Stimulated activated naive CD8-positive, alpha-beta T cell treated with anti-CD3 and anti-CD28 coated beads, Interleukin-15, amount 100 ng/mL, for 72 hours (primary cell): ENCODE data around the gene MYORG.
"Not testable (repeated sequence)": the region's sequence is repeated elsewhere in the genome, so short reads cannot be mapped to it uniquely, and the experiment has no call there.

Experiments
- ATAC-seq: fragments of 150-1000 bp; cut with Tn5 transposase; 2 replicates; pipeline ENCODE4 v1.10.0; 2021; ENCODE audit warnings: mild to moderate bottlenecking, moderate library complexity
- DNase-seq, 2 donors: peaks; one replicate each; pipeline ENCODE4 v3.0.0; 2021 to 2022
- H3K27ac Mint-ChIP-seq, 2 donors: one replicate each; pipeline ENCODE4 v1.8.0; 2022; ENCODE audit warnings: mild to moderate bottlenecking in 2 of 2, mixed read lengths in 2 of 2, moderate library complexity in 2 of 2
- H3K27me3 Mint-ChIP-seq: one replicate; pipeline ENCODE4 v1.8.0; 2022; ENCODE audit warnings: mixed read lengths
- H3K4me1 Mint-ChIP-seq: one replicate; pipeline ENCODE4 v1.8.0; 2022; ENCODE audit warnings: mild to moderate bottlenecking, mixed read lengths
- H3K4me3 Mint-ChIP-seq, 2 donors: one replicate each; pipeline ENCODE4 v1.8.0; 2022; ENCODE audit warnings: mild to moderate bottlenecking in 2 of 2, mixed read lengths in 2 of 2, moderate library complexity in 1 of 2
- H3K9me3 Mint-ChIP-seq, 2 donors: one replicate each; pipeline ENCODE4 v1.8.0; 2022; ENCODE audit warnings: mixed read lengths in 2 of 2

The MYORG gene

DNA sequence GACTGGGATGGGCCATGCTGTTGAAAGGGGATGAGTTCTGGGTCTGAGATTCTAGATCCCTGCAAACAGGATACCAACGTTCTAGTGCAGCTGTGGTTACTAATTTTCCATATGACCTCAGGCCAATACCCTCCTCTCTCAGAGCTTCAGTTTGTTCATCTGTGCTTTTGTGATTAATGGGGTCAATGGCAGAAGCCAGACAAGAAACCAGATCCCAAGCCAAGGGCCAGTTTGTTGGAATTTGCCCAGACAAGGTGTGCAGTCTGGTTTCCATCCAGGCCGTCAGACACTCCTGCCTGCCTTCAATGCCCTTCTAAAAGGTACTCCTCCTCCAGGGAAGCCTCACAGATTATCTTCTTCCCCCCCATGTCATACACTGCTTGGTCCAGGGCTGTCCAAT is 11.4 kb downstream of the MYORG start:
- H3K9me3 Mint-ChIP-seq: peaks cover 10 to 16% of the 10 kb centered on the region in 2 donors
- no peaks in the 10 kb centered on the region for H3K27me3 Mint-ChIP-seq
- DNase-seq (no peak), ATAC-seq (no peak)
- no peak overlapping the region for H3K27ac Mint-ChIP-seq
- no peak overlapping the region for H3K4me3 Mint-ChIP-seq
- peaks cover 17% of the 10 kb centered on the region for H3K4me1 Mint-ChIP-seq

GRCh38 chr9:34363619-34364351 is 12.9 kb downstream of the MYORG start:
- H3K4me3 Mint-ChIP-seq: peak overlapping the region in 1 of 2 donors; percentile 29
- ATAC-seq: peak; percentile 40

DNA sequence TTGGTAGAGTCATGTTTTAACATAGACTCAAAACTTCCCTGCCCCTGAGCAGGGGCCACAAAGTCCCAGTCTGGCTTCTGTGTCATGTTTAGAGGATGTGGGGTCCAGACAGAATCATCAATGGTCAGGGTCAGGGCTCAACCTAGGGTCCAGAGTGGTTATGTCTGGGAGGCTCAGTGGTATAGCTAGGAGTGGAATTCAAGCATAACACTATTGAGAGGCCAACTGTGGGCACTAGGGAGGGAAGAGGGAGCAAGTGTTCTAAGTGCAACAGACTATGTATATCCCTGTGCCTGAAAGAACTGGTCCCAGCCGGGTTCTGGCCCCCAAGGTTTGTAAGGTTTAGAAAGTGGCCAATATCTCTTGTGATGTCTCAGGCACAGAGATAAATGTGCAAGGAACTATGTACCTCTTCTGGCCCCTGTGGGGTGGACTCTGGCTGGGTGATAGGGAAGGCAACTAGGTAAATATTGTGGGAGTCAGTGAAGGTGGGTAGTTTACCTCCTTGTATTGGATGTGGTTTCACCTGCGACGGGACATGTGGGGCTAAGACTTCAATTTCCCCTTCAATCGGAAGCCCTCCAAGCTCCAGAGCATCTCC is 14.0 kb downstream of the MYORG start:
- H3K27me3 Mint-ChIP-seq: no peaks in the 10 kb centered on the region
- no peak overlapping the region for H3K27ac Mint-ChIP-seq
- no peak overlapping the region for H3K4me3 Mint-ChIP-seq
- ATAC-seq (no peak), DNase-seq (no peak)
- H3K4me1 Mint-ChIP-seq: peaks cover 17% of the 10 kb centered on the region
- H3K9me3 Mint-ChIP-seq: peaks cover 11 to 17% of the 10 kb centered on the region in 2 donors

More at GRCh38 chr9:34363619-34364351, 12.9 kb downstream of the MYORG start:
- Mint-ChIP-seq H3K27me3 (no peaks in the 10 kb centered on the region), H3K27ac (peak overlapping the region in 1 of 2 donors; percentile 31), H3K4me1 (peaks cover 17% of the 10 kb centered on the region), H3K9me3 (peaks cover 9 to 16% of the 10 kb centered on the region in 2 donors)
- no peak for DNase-seq

DNA sequence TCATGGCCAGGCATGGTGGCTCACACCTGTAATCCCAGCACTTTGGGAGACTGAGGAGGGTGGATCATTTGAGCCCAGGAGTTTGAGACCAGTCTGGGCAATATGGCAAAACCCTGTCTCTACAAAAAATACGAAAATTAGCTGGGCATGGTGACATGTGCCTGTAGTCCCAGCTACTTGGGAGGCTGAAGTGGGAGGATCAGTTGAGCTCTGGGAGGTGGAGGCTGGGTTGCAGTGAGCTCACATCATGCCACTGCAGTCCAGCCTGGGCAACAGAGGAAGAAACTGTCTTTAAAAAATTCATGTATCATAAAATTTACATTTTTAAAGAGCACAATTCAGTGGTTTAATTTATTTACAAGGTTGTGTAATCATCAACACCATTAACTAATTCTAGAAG is 23.7 kb downstream of the MYORG start:
- H3K4me1 Mint-ChIP-seq, H3K27ac Mint-ChIP-seq, H3K27me3 Mint-ChIP-seq, H3K4me3 Mint-ChIP-seq, DNase-seq, ATAC-seq: not testable (repeated sequence)
- peaks cover 4 to 17% of the 10 kb centered on the region in 2 donors for H3K9me3 Mint-ChIP-seq

DNA sequence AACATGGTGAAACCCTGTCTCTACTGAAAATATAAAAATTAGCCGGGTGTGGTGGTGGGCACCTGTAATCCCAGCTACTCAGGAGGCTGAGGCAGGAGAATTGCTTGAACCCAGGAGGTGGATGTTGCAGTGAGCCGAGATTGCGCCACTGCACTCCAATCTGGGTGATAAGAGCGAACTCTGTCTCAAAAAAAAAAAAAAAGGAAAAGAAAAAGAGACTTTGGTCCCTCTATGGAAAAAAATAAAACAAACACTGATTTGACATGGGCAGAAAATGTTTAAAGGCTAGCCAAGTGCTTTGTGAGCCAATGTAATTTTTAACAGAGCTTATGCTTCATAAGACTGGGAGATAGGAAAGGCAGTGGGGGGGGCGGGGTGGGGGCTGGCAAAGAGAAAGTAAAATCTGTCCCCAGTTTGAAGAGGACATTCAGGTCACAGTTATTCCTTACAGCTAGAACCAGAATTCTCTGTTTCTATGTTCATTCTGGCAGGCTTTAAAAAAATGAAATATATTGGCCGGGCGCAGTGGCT is 24.5 kb downstream of the MYORG start:
- not testable (repeated sequence) for ATAC-seq, H3K4me3 Mint-ChIP-seq, H3K4me1 Mint-ChIP-seq, H3K27ac Mint-ChIP-seq, H3K9me3 Mint-ChIP-seq, H3K27me3 Mint-ChIP-seq, DNase-seq

DNA sequence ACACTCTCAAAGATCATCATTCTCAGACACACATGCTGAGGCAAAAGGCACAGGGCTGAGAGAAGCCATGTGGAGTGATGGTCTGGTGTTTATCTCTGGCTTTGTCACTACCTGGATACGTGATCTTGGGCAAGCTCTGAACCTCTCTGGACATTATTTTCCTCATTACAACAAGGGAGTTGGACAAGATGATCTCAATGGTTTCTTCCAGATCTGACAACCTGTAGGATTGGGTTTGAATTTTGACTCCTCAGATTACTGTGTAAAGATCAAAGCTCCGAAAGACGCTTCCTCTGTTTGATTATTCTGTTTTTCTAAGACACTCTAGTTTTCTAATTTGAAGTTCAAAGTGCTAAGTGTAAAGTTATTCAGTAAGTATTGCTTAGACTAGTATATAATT is 27.4 kb downstream of the MYORG start:
- Mint-ChIP-seq H3K27me3 (no peaks in the 10 kb centered on the region), H3K9me3 (no peaks in the 10 kb centered on the region), H3K4me3 (no peak overlapping the region), H3K27ac (no peak overlapping the region), H3K4me1 (no peaks in the 10 kb centered on the region)
- DNase-seq (no peak), ATAC-seq (no peak)

DNA sequence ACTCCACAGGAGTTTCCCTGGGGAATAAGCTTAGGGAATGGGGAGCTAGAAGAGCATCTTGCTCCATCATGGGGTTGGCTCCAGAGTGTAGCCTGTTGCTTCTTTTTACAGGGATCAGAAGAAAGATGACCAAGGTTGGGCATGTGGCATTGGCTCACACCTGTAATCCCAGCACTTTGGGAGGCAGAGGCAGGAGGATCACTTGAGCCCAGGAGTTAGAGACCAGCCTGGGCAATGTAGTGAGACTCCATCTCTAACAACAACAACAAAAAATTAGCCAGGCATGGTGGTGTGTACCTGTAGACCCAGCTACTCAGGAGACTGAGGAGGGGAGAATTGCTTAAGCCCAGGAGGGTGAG is 28.9 kb downstream of the MYORG start:
- Mint-ChIP-seq H3K27ac (peak overlapping the region in 1 of 2 donors; percentile 76), H3K9me3 (no peaks in the 10 kb centered on the region), H3K27me3 (no peaks in the 10 kb centered on the region), H3K4me3 (no peak overlapping the region), H3K4me1 (no peaks in the 10 kb centered on the region)
- ATAC-seq (no peak), DNase-seq (no peak)

DNA sequence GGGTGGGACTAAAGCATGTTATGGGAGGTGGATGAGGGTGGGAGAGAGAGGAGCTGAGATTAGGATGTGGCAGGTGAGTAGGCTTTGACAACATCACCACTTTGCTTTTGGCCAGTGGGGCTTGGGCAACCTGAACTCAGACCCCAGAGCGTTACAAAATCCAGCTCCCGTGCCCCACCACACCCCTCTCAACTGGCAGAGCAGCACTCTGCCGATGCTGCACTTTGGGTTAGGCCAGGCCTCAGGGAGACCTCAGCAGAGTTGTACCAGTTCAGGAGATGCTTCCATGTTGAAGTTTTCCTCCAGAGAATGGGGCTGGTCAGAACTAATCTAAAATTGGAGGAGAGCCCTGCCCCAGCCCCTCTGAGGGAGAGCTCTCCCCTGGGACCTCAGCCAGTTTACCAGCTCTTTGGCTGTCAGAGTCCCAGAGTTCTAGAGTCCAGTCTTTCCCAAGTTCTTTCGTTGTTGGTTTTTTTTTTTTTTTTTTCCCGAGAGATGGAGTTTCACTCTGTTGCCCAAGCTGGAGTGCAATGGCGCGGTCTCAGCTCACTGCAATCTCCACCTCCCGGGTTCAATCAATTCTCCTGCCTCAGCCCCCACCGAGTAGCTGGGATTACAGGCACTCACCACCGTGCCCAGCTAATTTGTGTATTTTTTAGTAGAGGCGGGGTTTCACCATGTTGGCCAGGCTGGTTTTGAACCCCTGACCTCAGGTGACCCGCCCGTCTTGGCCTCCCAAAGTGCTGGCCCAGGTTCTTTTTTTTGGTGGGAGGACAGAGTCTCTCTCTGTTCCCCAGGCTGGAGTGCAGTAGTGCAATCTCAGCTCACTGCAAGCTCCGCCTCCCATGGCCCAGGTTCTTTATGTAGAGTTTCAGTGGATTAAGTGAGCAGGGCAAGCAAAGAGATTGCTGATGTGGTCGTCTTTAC is 29.6 kb downstream of the MYORG start:
- no peak overlapping the region for H3K4me3 Mint-ChIP-seq
- H3K27me3 Mint-ChIP-seq: no peaks in the 10 kb centered on the region
- no peaks in the 10 kb centered on the region for H3K4me1 Mint-ChIP-seq
- no peaks in the 10 kb centered on the region for H3K9me3 Mint-ChIP-seq
- DNase-seq: no peak
- peak overlapping the region; percentile 44 to 76 for H3K27ac Mint-ChIP-seq
- no peak for ATAC-seq

- no peaks in the 10 kb centered on the region for H3K4me1 Mint-ChIP-seq
- no peak overlapping the region for H3K27ac Mint-ChIP-seq
- H3K4me3 Mint-ChIP-seq: no peak overlapping the region
- DNase-seq (no peak), ATAC-seq (no peak)
- no peaks in the 10 kb centered on the region for H3K27me3 Mint-ChIP-seq
- H3K9me3 Mint-ChIP-seq: no peaks in the 10 kb centered on the region
Measured at GRCh38 chr9:34343605-34344004, 33.1 kb downstream of the MYORG start.

DNA sequence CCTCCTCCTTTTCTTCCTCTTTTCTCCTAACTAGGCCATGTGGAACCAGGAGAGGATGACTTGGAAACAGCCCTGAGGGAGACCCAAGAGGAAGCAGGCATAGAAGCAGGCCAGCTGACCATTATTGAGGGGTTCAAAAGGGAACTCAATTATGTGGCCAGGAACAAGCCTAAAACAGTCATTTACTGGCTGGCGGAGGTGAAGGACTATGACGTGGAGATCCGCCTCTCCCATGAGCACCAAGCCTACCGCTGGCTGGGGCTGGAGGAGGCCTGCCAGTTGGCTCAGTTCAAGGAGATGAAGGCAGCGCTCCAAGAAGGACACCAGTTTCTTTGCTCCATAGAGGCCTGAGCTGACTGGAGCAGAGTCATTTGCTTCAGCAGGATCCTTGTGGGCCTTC is 33.6 kb downstream of the MYORG start:
- ATAC-seq (no peak), DNase-seq (no peak)
- no peaks in the 10 kb centered on the region for H3K27me3 Mint-ChIP-seq
- H3K4me3 Mint-ChIP-seq: no peak overlapping the region
- no peaks in the 10 kb centered on the region for H3K4me1 Mint-ChIP-seq
- no peaks in the 10 kb centered on the region for H3K9me3 Mint-ChIP-seq
- H3K27ac Mint-ChIP-seq: no peak overlapping the region

GRCh38 chr9:34341659-34342295 is 34.9 kb downstream of the MYORG start:
- no peak for ATAC-seq
- no peak for DNase-seq
- Mint-ChIP-seq H3K4me1 (no peaks in the 10 kb centered on the region), H3K4me3 (no peak overlapping the region), H3K9me3 (no peaks in the 10 kb centered on the region), H3K27ac (no peak overlapping the region), H3K27me3 (no peaks in the 10 kb centered on the region)

DNA sequence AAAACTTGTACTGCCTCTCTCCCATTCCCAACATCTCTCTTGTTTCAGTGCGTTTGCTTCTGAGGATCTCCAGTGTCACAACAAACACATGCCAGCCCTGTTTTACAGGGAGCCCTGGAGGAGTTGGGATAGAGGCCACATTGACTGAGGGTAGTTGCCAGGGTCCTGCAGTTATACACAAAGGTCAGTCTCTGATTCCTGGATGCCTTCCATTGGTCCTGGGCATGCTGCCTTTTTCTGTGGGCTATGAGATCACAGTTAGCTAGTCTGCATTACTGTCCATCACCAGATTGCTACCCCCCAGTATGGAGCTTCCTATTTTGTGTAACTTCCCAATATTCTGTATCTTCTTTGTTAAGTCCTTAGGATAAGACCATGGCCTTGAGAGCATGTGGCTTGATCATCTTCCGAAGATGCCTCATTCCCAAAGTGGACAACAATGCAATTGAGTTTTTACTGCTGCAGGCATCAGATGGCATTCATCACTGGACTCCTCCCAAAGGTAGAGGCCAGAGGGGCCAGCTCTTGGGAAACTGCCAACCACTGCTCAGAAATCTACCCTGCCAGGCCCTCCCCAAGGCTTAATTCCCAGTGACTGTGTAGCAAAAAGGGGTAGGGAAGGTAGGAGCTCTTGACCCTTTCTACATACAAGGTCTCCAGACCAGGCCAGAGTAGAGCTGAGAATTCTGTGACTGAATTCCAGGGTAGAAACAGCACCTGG is 37.9 kb downstream of the MYORG start:
- Mint-ChIP-seq H3K4me3 (no peak overlapping the region), H3K27ac (no peak overlapping the region), H3K4me1 (peaks cover 10% of the 10 kb centered on the region), H3K27me3 (no peaks in the 10 kb centered on the region), H3K9me3 (no peaks in the 10 kb centered on the region)
- DNase-seq: no peak
- ATAC-seq: no peak

GRCh38 chr9:34338079-34338478 is 38.6 kb downstream of the MYORG start:
- not testable (repeated sequence) for H3K27ac Mint-ChIP-seq, H3K9me3 Mint-ChIP-seq, H3K27me3 Mint-ChIP-seq, H3K4me3 Mint-ChIP-seq, ATAC-seq, DNase-seq
- peaks cover 10% of the 10 kb centered on the region for H3K4me1 Mint-ChIP-seq

- H3K27ac Mint-ChIP-seq: no peak overlapping the region
- H3K4me3 Mint-ChIP-seq: no peak overlapping the region
- H3K9me3 Mint-ChIP-seq: no peaks in the 10 kb centered on the region
- peaks cover 16% of the 10 kb centered on the region for H3K4me1 Mint-ChIP-seq
- ATAC-seq (no peak), DNase-seq (no peak)
- H3K27me3 Mint-ChIP-seq: no peaks in the 10 kb centered on the region
Measured at GRCh38 chr9:34337403-34337802, 39.3 kb downstream of the MYORG start.

DNA sequence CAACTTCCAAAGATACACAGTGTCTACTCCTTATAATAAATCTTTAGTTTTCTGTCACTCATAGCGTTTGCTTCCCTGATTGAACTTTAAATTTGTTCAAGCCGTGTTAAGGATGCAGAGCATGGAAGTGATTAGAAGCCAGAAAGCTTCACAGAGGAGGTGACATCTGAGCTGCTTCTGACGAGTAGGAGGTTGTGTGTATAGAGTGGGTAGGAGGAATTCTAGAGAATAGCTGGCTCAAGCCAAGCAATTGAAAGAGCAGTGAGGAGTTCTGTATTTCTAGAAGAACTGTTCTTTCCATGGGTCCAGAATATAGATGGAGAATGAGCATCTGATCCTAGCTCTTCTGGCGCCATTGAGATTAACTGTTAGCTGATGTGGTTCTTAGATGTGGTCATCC is 41.3 kb downstream of the MYORG start:
- Mint-ChIP-seq H3K4me3 (no peak overlapping the region), H3K4me1 (peaks cover 32% of the 10 kb centered on the region), H3K9me3 (no peaks in the 10 kb centered on the region), H3K27me3 (no peaks in the 10 kb centered on the region), H3K27ac (no peak overlapping the region)
- ATAC-seq (no peak), DNase-seq (no peak)
